ENCODE measurements around the gene COPB1. TPM values are rescaled to one million over a fixed set of nuclear protein-coding genes. Genes with fewer than 3 reads are reported as not detected.

Gene COPB1
- total and polyA plus RNA-seq, 2 of the 8 experiments (the other 6 are each of a cell fraction or from before 2014, with no cell fraction given): 28.7 to 72.1 TPM

DNA sequence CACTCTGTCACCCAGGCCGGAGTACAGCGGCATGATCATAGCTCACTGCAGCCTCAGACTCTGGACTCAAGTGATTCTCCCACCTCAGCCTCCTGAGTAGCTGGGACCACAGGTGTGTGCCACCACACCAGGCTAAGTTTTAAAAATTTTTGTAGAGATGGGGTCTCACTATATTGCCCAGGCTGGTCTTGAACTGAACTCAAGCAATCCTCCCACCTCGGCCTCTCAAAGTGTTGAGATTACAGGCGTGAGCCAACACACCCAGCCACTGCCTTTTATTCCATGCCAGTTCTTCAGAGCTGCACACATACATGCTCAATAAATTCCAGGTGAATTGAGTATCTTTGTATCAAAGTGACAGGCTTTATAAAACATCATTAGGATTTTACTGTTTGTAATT, 2.4 kb upstream of the COPB1 start (continued):
- TF ChIP-seq NANOG (IDR thresholded peaks at IDR 0.05; ENCODE audit: insufficient read depth, low read depth, low read length, poor library complexity, severe bottlenecking): no peak
- TF ChIP-seq JUN (IDR thresholded peaks at IDR 0.05; ENCODE audit: low read depth, low read length): no peak
- TF ChIP-seq, protein P1, sequence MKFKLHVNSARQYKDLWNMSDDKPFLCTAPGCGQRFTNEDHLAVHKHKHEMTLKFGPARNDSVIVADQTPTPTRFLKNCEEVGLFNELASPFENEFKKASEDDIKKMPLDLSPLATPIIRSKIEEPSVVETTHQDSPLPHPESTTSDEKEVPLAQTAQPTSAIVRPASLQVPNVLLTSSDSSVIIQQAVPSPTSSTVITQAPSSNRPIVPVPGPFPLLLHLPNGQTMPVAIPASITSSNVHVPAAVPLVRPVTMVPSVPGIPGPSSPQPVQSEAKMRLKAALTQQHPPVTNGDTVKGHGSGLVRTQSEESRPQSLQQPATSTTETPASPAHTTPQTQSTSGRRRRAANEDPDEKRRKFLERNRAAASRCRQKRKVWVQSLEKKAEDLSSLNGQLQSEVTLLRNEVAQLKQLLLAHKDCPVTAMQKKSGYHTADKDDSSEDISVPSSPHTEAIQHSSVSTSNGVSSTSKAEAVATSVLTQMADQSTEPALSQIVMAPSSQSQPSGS (IDR thresholded peaks at IDR 0.05; ENCODE audit: low read length): no peak

Data from H1 (cell line).